ENCODE results near the gene UQCRC1. TPM values are rescaled to one million over a fixed set of nuclear protein-coding genes. Genes with fewer than 3 reads are reported as not detected.

The UQCRC1 gene
- total RNA-seq, 4 donors from 2014 or later = 579 to 974 (median 655) TPM

- Histone ChIP-seq H3K27ac (no peak overlapping the region), H3K36me3 (no peaks in the 10 kb centered on the region), H3K4me3 (no peak overlapping the region), H3K4me1 (peaks cover 4 to 14% (median 11%) of the 10 kb centered on the region in 4 donors), H3K27me3 (no peaks in the 10 kb centered on the region), H3K9me3 (peaks cover 4 to 13% of the 10 kb centered on the region in 2 donors)
- intact Hi-C loops (cut with DNase I; ENCODE audit: low total_unique reads) (no loop called here), in situ Hi-C loops (cut with MboI; ENCODE audit: low pct_ligation_motif_present in 1 of 4, low pct_unique_long_range_greater_than_20kb in 1 of 4, low sequenced_read_pairs in 3 of 4) (no loop called here)
- DNase-seq = no peak
- TF ChIP-seq EP300 (IDR thresholded peaks at IDR 0.05; ENCODE audit: low read depth) (no peak), POLR2A (IDR thresholded peaks at IDR 0.05) (no peak)
- WGBS, 2 donors (ENCODE audit: low coverage in 1 of 2) = 35% methylated on average over 1 of the region's 1 CpG; no CpG with 5 or more reads in 1 of the 2 donors
These were observed 2.9 kb upstream of the UQCRC1 start for GRCh38 chr3:48612309-48612708.

GRCh38 chr3:48607519-48607918 is 1.9 kb downstream of the UQCRC1 start:
- Histone ChIP-seq H3K9me3 (no peaks in the 10 kb centered on the region), H3K4me1 (peaks cover 4 to 14% (median 11%) of the 10 kb centered on the region in 4 donors), H3K27ac (no peak overlapping the region), H3K4me3 (no peak overlapping the region), H3K36me3 (peaks cover 0 to 28% (median 16%) of the 10 kb centered on the region in 4 donors), H3K27me3 (no peaks in the 10 kb centered on the region)
- intact Hi-C loops (cut with DNase I; ENCODE audit: low total_unique reads) = no loop called here
- WGBS, 2 donors (ENCODE audit: low coverage in 1 of 2) = 92 to 97% methylated on average over 5 of the region's 5 CpGs
- in situ Hi-C loops (cut with MboI; ENCODE audit: low pct_ligation_motif_present in 1 of 4, low pct_unique_long_range_greater_than_20kb in 1 of 4, low sequenced_read_pairs in 3 of 4) = no loop called here
- peak; percentile 33 for DNase-seq
- TF ChIP-seq POLR2A (IDR thresholded peaks at IDR 0.05) (no peak), POLR2AphosphoS5 (IDR thresholded peaks at IDR 0.05) (no peak), EP300 (IDR thresholded peaks at IDR 0.05; ENCODE audit: low read depth) (no peak), CTCF (IDR thresholded peaks at IDR 0.05) (no peak)

GRCh38 chr3:48601622-48601994 is 7.8 kb downstream of the UQCRC1 start:
- H3K4me1 ChIP-seq = peaks cover 0 to 21% (median 9%) of the 10 kb centered on the region in 4 donors
- H3K27ac ChIP-seq = no peak overlapping the region
- no peak overlapping the region for H3K4me3 ChIP-seq
- in situ Hi-C loops (cut with MboI; ENCODE audit: low pct_ligation_motif_present in 1 of 4, low pct_unique_long_range_greater_than_20kb in 1 of 4, low sequenced_read_pairs in 3 of 4) = no loop called here
- intact Hi-C loops (cut with DNase I; ENCODE audit: low total_unique reads) = no loop called here
- no peaks in the 10 kb centered on the region for H3K27me3 ChIP-seq
- peaks cover 0 to 59% (median 37%) of the 10 kb centered on the region in 4 donors for H3K36me3 ChIP-seq
- H3K9me3 ChIP-seq = no peaks in the 10 kb centered on the region
- no peak for DNase-seq
- WGBS, 2 donors (ENCODE audit: low coverage in 1 of 2) = 73% methylated on average over 2 of the region's 2 CpGs; no CpG with 5 or more reads in 1 of the 2 donors
- no peak for TF ChIP-seq POLR2A (IDR thresholded peaks at IDR 0.05)
- no peak for TF ChIP-seq POLR2AphosphoS5 (IDR thresholded peaks at IDR 0.05)
- TF ChIP-seq EP300 (IDR thresholded peaks at IDR 0.05; ENCODE audit: low read depth) = no peak
- no peak for TF ChIP-seq CTCF (IDR thresholded peaks at IDR 0.05)

- peaks cover 0 to 21% (median 9%) of the 10 kb centered on the region in 4 donors for H3K4me1 ChIP-seq
- intact Hi-C loops (cut with DNase I; ENCODE audit: low total_unique reads) (no loop called here), in situ Hi-C loops (cut with MboI; ENCODE audit: low pct_ligation_motif_present in 1 of 4, low pct_unique_long_range_greater_than_20kb in 1 of 4, low sequenced_read_pairs in 3 of 4) (no loop called here)
- H3K36me3 ChIP-seq = peaks cover 0 to 59% (median 37%) of the 10 kb centered on the region in 4 donors
- no peaks in the 10 kb centered on the region for H3K9me3 ChIP-seq
- no peak overlapping the region for H3K27ac ChIP-seq
- 89% methylated on average over 19 of the region's 19 CpGs; no CpG with 5 or more reads in 1 of the 2 donors for WGBS, 2 donors (ENCODE audit: low coverage in 1 of 2)
- DNase-seq = no peak
- no peak for TF ChIP-seq POLR2A (IDR thresholded peaks at IDR 0.05)
- no peak for TF ChIP-seq EP300 (IDR thresholded peaks at IDR 0.05; ENCODE audit: low read depth)
- no peak for TF ChIP-seq CTCF (IDR thresholded peaks at IDR 0.05)
- no peak for TF ChIP-seq POLR2AphosphoS5 (IDR thresholded peaks at IDR 0.05)
- no peaks in the 10 kb centered on the region for H3K27me3 ChIP-seq
- no peak overlapping the region for H3K4me3 ChIP-seq
These were observed 8.5 kb downstream of the UQCRC1 start for GRCh38 chr3:48600711-48601621.
